SU-DHL-6 (cell line): Measurements from ENCODE around the gene GORASP2.

Experiments used
- EZH2phosphoT487 ChIP-seq: fragments of 200-600 bp; sonication (generic), shearing (Covaris generic); conservative IDR thresholded peaks from 2 replicates; pipeline ENCODE4 v1.6.1; 2018; ENCODE audit warnings: mild to moderate bottlenecking, antibody characterized with exemption, low read length, moderate library complexity, mixed read lengths
- TF ChIP-seq, protein P1 (sequence below): fragments of 200-600 bp; sonication (generic); IDR thresholded peaks from one replicate; pipeline ENCODE4 v1.5.1; 2017; ENCODE audit warnings: antibody characterized with exemption, mild to moderate bottlenecking, low read length, moderate library complexity; ENCODE audit not compliant: insufficient read depth, poor library complexity, severe bottlenecking

- TF ChIP-seq, protein P1, sequence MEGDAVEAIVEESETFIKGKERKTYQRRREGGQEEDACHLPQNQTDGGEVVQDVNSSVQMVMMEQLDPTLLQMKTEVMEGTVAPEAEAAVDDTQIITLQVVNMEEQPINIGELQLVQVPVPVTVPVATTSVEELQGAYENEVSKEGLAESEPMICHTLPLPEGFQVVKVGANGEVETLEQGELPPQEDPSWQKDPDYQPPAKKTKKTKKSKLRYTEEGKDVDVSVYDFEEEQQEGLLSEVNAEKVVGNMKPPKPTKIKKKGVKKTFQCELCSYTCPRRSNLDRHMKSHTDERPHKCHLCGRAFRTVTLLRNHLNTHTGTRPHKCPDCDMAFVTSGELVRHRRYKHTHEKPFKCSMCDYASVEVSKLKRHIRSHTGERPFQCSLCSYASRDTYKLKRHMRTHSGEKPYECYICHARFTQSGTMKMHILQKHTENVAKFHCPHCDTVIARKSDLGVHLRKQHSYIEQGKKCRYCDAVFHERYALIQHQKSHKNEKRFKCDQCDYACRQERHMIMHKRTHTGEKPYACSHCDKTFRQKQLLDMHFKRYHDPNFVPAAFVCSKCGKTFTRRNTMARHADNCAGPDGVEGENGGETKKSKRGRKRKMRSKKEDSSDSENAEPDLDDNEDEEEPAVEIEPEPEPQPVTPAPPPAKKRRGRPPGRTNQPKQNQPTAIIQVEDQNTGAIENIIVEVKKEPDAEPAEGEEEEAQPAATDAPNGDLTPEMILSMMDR: no peak
- TF ChIP-seq EZH2phosphoT487: no peak
These were observed 79.6 kb downstream of the GORASP2 start for GRCh38 chr2:171008550-171009205.
